ENCODE measurements around the gene MED15.
"Not testable (repeated sequence)": the region's sequence is repeated elsewhere in the genome, so short reads cannot be mapped to it uniquely, and the experiment has no call there.

Gene MED15, protein sequence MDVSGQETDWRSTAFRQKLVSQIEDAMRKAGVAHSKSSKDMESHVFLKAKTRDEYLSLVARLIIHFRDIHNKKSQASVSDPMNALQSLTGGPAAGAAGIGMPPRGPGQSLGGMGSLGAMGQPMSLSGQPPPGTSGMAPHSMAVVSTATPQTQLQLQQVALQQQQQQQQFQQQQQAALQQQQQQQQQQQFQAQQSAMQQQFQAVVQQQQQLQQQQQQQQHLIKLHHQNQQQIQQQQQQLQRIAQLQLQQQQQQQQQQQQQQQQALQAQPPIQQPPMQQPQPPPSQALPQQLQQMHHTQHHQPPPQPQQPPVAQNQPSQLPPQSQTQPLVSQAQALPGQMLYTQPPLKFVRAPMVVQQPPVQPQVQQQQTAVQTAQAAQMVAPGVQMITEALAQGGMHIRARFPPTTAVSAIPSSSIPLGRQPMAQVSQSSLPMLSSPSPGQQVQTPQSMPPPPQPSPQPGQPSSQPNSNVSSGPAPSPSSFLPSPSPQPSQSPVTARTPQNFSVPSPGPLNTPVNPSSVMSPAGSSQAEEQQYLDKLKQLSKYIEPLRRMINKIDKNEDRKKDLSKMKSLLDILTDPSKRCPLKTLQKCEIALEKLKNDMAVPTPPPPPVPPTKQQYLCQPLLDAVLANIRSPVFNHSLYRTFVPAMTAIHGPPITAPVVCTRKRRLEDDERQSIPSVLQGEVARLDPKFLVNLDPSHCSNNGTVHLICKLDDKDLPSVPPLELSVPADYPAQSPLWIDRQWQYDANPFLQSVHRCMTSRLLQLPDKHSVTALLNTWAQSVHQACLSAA

DNA sequence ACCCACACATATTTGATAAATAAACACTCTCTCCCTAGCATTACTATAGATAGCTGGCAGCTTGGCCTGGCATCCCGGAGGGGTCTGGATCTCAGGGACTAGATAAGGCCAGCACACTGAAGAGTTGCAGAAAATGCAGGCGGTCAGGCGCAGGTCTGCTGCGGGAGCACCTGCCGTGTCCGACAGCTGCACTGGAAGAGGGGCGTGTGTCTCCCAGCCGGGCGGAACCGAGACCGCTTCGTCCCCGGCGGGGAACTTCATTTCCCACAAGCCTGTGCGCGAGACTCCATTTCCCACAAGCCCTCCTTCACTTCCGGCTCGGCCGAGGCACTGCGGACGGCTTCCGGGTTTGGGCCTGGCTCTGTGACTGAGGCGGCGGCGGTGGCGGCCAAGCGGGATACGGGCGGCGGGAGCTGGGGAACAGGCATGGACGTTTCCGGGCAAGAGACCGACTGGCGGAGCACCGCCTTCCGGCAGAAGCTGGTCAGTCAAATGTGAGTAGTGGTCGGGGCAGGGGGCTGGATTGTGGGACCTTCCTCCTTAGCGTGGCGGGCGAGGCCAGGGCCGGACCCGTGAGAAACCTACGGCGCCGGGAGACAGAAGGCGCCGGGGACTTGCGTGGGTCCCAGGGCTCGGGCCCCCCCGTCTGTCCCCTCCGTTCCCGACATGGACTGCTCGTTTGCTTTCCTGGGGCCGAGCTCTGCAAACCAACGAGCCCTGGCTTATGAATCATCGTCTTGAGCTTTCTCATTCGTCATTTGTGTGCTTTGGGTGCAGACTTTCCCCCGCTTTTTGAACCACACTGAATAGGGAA is at the start of gene MED15:
TSS of gene MED15 (plus strand) at position 358 of the 814 bp plus-strand sequence. CDS start at position 427, 69 bp downstream.
- DNase-seq = peak; percentile 36

DNA sequence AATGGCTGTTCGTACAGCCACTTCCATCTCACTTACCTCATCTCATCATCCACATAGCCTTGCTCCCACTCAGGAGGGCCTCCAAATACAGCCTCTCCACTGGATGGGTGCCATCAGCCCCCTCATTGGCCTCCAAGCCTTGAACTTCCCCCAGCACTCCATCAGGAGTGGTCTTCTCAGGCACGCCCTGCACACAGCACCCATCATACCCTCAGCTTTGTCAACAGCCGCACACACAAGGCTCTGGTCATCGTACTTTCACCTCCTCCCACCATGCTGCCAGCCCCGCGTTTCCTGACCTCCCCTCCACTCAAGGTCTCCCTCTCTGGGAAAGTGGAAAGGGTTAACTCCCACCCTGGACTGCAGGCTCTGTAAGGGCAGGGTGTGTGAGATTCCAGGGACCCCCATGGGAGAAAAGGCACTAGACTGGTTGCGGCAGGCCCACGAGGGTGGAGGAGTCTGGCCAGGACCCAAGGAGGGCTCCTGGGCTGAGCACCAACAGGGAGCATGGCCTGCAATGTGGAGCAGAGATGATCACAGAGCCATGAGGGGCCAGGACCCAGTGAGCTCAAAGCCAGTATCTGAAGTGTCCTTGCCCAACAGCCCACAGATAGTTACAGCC is 48.8 kb upstream of the MED15 start:
- no peak for DNase-seq

DNA sequence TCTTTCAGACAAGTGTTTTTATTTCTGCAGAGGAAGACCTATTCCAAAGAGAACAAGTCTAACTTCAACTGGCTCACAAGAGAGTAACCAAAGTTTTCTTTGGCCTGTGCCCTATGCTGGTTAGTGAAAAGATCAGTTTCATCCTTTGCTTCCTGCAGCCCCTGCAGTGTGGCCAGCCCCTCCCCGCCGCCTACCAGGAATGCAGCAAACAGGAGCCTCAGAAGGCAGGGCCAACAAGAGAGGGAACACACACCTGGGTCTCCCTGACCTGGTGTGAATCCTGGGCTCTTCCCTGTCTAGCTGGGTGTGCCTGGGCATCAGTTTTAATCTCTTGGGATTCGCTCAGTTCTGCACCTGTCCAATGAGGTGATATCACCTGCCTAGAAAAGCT is 48.3 kb upstream of the MED15 start:
- no peak for DNase-seq

DNA sequence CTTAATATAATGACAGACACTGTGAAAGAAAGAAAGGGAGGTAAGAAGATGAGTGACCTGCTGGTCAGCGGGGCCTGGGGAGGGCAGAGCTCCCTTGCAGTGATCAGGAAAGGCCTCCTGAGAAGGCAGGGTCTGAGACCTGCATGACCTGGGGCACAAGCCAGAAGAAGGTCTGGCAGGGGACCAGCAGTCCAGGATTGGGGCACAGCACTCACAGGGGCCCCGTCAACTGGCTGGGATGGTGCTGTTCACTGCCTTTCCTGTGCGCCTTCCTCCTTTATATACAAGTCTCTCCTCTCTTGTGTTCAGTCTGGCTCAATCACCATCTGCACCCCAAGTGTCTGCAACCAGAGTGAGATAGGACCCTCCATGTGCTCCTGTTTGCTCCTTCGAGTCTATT is 47.5 kb upstream of the MED15 start:
- no peak for DNase-seq

DNA sequence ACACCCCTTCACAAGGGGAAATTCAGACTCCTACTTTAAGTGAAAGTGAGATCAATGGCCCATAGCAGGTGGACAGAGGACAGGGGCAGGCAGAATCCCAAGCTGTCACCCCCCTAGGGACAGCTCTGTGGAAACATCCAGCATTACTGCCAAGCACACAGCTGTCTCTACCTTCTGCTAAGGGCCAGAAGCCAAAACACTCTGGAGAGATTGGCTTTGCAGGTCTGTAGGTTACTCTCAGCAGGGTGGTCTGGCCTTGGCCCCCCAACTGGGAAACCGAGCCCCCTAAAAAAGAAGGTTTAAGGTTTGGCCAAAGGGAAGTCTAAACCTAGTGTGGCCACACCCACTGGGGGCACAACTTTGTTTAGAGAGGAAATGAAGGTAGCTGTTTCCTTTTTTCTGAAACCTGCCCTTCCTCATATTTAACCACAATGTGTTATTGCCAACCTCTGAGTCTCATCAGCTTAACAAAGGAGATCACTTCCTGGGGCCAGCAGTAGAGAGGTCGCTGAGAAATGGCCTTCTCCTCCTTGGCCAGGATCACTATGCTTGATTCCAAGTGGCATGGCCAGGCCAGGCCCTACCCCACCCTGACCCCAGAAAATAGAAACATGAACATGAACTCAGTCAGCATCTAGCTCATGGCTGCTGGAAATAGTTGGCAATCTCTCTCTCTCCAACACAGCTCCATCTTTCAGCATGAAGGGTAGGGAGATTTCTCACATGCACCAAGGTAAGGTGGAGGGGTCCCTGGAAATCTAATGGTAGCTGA is 43.9 kb upstream of the MED15 start:
- no peak for DNase-seq

DNA sequence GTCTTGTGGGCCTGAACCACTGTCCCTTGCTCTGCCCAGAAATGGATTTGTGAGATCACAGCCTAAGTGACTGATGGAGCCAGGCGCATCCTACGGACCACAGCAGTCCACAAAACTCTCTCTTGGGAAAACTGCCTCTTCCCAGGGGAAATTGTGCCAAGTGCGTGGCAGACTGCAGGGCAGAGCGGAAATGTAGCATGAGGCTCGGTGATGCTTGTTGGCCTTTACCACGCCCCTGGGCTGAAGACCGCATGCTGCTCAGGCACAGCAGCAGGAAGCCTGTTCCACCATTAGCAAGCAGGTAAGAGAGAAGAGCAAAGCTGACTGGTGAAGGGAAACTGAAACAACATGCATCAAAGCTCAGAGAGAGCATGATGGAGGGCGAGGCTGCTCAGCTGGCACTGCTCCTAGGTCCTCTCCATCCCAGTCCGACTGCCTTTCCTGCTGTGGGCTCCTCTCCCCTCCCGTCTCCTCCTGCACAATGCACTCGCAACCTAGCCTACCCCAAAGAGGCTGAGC is 43.3 kb upstream of the MED15 start:
- DNase-seq = no peak

DNA sequence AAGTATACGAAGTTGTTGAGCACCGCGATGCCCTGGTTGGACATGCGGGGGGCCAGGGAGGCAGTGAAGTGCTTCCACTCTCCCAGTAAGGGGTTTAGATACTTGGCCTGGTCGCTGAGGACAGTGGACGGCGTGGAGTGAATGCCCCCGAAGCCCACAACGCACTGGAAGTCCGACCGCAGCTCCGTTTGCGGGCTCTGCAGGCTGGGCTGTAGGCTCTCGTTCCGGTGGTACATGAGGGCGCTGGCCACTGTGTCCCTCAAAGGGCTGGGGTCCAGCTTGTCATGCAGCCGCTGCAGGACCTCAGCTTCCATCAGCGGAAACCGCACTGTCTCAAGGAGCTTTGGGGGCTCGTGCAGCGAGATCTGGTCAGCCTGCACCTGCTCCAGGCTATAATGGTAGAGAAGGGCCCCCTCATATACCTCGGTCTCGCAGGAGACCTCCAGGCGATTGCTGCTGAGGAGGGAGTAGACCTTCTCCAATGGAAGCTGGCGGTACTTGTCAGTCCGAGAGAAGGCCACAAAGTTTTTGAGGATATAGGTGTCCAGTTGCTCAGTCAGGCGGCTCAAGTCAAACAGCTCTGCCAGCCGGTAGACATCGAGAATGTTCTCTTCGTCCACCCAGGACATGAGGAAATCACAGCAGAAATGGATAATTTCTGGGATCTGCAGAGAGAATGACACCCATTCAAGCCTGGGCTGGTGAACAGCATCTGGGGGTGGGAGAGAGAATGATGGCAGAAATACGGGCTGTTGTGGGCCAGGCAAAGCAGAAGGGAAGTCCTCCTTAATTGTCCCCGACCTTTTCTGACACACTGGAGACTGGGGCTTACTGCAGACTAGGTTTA is 42.3 kb upstream of the MED15 start:
- DNase-seq = no peak

DNA sequence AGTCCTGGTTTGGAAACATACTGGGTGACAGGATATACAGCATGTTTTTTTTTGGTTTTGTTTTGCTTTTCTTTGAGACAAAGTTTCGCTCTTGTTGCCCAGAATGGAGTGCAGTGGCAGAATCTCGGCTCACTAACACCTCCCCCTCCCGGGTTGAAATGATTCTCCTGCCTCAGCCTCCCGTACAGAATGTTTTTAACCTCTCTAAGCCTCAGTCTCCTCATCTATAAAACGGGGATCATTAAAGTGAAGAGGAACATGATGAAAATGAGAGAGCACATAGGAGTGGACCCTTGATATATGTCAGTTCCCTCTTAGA is 41.7 kb upstream of the MED15 start:
- no peak for DNase-seq

DNA sequence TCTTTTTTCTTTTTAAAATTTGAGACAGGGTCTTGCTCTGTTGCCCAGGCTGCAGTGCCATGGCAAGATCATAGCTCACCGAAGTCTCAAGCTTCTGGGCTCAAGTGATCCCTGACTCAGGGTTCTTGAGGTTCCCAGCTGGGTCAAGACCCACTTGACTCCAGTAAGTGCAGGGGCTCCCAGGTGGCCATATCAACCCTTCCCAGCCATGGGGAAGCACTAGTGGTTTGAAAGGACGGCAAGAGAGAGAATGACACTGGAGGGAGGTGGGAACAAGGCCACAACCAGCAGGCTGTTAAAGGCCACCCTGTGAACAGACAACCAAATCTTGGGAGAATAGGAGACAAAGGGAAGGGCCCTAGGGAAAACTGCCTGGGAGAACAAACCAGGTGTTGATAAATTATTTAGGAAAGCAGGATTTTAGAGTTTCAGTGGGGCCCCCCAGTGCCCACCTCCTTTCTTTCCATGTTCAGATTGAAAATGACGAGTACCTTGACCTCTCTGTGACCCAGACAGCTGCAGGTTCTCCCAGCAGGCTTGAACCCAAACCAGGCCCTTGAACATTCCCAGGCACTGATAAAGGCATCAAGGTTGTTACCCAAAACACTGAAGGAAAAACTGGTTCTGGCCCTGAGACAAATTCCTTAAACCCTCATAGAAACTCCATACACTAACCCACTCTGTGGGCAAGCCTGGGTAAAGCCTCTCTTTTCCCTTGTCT is 40.6 kb upstream of the MED15 start:
- no peak for DNase-seq

DNA sequence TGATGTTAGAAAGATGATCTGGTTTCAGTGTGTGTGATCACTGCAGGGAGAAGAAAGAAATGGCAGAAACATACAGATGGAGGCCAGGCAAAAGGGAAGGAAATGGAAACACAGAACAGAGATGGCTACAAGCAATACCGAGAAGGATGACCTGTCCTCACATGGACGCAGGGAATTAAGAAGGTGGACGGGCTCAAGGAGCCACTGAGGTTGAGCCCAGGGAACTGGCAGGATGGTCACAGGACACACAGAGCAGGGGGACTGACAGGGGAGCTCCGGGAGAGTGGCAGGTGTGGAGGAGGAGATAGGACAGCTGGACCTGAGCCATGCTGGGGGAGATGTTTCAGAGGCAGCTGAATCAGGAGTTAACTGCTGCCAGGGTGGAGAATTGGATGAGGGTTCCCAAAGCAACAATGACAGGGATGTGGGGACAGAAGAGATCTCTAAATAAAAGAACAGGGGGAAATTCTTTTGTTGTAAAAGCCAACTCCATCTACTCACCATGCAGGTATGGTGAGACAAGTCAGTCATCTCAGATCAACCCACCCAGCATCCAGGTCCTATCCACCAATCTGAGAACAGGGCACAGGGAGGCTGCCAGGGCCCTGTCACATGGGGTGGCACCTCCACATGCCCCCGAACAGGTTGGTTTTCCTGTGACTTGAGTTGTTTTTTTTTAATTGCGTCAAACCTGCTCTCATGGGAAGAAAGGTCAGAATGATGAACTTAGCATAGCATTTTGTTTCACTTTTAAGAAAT is 38.1 kb upstream of the MED15 start:
- no peak for DNase-seq

DNA sequence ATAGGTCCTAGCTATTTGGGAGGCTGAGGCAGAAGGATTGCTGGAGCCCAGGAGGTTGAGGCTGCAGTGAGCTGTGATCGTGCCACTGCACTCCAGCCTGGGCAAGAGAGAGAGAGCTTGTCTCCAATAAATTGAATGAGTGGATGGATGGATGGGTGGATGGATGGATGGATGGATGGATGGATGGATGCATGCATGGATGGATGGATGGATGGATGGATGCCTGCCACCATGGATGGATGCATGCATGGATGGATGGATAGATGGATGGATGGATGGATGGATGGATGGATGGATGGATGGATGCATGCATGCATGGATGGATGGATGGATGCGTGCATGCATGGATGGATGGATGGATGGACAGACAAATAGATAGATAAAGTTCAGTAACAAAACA is 36.9 kb upstream of the MED15 start:
- DNase-seq = not testable (repeated sequence)

DNA sequence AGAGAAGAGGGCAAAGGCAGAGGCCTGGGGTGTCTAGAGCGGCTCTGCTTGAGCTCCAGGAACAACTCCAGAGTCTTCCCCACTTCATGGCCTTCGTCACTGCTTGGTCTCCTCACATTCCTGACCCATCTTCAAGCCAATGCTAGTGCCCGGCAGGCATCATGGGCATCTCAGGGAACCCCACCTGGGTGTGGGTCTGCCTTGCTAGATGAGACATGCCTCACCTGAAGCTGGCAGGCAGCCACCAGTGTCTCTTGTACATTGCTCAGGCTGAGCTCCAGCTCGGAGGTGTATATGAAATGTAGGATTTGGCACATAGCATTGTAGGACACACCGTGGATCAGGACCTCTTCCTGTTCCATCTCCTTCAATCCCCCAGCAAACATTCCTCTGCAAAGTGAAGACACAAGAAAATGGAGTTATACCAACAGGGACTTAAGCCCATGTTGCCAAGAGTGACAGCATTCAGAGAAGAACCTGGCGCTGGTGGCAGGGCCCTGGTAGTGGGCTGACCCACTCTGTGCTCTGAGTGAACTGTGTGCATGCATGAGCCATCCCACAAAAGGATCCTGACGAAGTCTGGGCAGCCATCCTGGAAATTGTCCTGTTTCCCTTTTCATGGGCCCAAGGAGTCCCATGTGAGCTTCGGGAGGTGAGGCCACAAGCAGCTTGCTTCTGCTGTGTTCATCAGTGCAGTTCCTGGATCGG is 36.1 kb upstream of the MED15 start:
- DNase-seq = no peak

DNA sequence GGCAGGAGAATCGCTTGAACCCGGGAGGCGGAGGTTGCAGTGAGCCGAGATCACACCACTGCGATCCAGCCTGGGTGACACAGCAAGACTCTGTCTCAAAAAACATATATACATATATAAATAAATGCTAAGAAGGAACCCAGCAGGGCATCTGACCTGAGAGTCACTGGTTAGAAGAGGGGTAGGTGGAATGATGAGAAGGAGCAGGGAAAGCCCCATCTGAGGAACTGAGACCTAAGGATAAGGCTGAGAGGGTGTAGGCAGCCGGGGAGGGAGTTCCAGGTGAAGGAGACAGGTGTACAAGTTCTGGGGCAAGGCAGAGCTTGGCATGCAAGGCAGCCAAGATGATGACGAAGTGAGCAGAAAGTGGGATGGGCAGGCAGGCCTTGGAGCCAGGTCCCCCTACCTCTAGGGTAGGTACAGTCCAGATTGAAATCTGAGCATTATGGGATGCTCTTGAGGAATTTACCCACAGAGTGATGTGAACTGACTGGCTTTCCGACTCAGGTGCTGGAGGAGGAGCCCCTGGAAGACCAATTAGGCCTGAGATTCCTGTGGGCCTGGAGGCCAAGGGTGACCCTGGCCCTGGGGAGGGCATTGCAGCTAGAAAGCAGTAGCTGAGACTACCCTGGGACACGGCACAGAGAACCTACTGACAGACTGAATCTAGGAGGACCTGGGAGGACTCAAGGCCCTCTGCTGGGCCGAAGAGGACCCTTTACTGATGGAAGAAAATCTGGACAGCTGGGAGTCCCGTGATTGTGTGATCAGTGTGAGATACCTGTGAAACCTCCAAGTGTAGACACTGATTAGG is 34.6 kb upstream of the MED15 start:
- no peak for DNase-seq

DNA sequence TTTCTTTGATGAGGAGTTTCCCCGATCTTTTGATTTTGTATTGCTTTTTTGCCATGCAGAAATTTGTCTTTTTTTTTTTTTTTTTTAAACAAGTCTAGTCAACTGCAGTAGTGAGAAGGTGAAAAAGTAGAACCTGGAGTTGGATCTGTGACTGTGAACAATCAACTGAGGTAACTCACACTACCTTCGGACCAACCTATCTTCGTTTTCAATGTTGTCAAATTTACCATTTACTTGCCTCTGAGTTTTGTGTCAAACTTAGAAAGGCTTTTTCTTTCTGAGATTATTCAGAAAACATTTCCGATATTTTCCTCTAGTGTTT is 32.3 kb upstream of the MED15 start:
- no peak for DNase-seq

DNA sequence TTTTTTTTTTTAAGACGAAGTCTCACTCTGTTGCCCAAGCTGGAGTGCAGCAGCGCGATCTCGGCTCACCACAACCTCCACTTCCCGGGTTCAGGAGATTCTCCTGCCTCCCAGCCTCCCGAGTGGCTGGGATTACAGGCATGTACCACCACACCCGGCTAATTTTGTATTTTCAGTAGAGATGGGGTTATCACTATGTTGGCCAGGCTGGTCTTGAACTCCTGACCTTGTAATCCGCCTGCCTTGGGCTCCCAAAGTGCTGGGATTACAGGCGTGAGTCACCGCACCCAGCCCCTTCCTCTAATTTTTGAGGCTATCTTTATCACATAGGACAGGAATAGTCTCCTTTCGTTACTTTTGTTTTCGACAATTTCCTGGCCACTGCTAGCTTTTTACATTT is 31.8 kb upstream of the MED15 start:
- DNase-seq = not testable (repeated sequence)

DNA sequence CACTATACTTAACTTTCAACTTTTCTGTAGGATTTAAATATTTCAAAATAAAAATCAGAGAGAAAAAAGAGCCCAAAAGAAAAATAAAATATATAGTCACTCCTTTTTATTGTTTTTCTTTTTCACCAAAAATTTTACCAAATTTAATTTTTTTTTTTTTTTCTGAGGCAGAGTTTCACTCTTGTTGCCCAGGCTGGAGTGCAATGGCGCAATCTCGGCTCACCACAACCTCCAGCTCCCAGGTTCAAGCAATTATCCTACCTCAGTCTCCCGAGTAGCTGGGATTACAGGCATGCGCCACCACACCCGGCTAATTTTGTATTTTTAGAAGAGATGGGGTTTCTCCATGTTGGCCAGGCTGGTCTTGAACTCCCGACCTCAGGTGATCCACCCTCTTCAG is 29.4 kb upstream of the MED15 start:
- DNase-seq = not testable (repeated sequence)

DNA sequence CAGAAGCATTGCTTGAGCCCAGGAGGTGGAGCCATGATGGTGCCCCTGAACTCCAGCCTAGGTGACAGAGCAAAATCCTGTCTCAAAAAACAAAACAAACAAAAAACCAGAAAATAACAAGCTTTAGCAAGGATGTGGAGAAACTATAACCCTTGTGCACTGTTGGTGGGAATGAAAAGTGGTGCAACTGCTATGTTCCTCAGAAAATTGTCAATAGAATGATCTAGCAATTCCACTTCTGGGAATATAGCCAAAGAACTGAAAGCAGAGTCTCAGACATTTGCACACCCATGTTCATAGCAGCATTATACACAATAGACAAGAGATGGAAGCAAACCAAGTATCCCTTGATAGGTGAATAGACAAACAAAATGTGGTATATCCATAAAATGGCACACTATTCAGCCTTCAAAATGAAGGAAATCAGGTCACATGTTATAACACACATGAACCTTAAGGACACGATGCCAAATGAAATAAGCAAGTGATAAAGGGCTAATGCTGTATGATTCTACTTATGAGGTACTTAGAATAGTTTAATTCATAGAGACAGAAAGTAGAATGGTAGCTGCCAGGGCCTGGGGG is 27.7 kb upstream of the MED15 start:
- no peak for DNase-seq

DNA sequence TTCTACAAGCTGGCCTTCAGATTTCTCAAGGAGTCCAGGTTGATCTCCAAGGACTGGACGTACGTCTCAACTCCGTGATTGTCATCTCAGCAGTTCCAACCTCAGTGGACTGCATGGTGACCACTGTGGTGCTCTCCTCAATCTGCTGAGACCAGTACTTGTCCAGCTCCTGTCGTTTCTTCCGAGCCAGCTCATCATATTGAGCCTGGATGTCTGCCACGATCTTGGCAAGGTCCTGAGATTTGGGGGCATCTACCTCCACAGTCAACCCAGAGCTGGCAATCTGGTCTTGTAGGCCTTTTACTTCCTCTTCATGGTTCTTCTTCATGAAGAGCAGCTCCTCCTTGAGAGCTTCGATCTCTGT is 24.3 kb upstream of the MED15 start:
- not testable (repeated sequence) for DNase-seq

All from NCI-H748 treated with DMSO at 0.1 percent for 48 hours (cell line).